ENCODE results near the gene LIN7C.

DNA sequence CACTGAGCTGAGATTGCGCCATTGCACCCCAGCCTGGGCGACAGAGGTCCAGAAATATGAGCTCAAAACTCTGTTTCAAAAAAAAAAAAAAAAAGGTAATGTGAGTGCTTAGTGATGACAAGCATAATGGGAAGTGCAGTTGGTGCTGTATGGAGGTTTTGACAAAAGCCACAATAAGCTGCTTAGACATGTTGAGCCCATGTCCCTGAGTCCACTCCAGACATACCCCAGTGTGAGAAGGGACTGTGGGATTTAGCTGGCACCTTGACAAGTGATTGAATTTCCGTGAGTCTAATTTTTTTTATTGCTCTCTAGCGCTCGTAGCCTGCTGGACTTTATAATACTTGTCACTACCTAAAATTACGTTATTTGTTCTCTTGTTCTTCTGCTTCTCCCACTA, 18.9 kb downstream of the LIN7C start:
- TF ChIP-seq POLR2AphosphoS5 (IDR thresholded peaks at IDR 0.05; ENCODE audit: borderline replicate concordance, low read depth, low read length) (no peak), EZH2 (IDR thresholded peaks at IDR 0.05) (no peak), FOXP2 (optimal IDR thresholded peaks at IDR 0.05; ENCODE audit: control extremely low read depth, extremely low read length, insufficient read depth) (no peak)

Measured in SK-N-MC (cell line).